DMS114 treated with DMSO at 0.1 percent for 48 hours (cell line): Measurements from ENCODE around the gene MAP1LC3A.

Source experiments
- DNase-seq: peaks from one replicate; lab custom pipeline; 2025; ENCODE audit not compliant: unreplicated experiment; lab: John Stamatoyannopoulos, UW

Gene MAP1LC3A

GRCh38 chr20:34528921-34529297, 29.6 kb upstream of the MAP1LC3A start:
- DNase-seq, result no peak

- no peak for DNase-seq
Measured at GRCh38 chr20:34529742-34530141, 28.8 kb upstream of the MAP1LC3A start.

GRCh38 chr20:34530342-34530741, 28.2 kb upstream of the MAP1LC3A start:
- no peak for DNase-seq

GRCh38 chr20:34531608-34532265, 26.8 kb upstream of the MAP1LC3A start:
- DNase-seq, result no peak

- no peak for DNase-seq
Measured at GRCh38 chr20:34532320-34532719, 26.2 kb upstream of the MAP1LC3A start.

GRCh38 chr20:34532756-34533155, 25.8 kb upstream of the MAP1LC3A start:
- DNase-seq, result no peak

GRCh38 chr20:34534391-34535165, 23.9 kb upstream of the MAP1LC3A start:
- no peak for DNase-seq

GRCh38 chr20:34535301-34535840, 23.1 kb upstream of the MAP1LC3A start:
- no peak for DNase-seq

GRCh38 chr20:34535857-34536256, 22.7 kb upstream of the MAP1LC3A start:
- DNase-seq, result no peak

- no peak for DNase-seq
Measured at GRCh38 chr20:34536798-34537394, 21.6 kb upstream of the MAP1LC3A start.

- no peak for DNase-seq
Measured at GRCh38 chr20:34537651-34538050, 20.9 kb upstream of the MAP1LC3A start.

- DNase-seq, result no peak
Measured at GRCh38 chr20:34538671-34539123, 19.8 kb upstream of the MAP1LC3A start.

- DNase-seq, result no peak
Measured at GRCh38 chr20:34539756-34540155, 18.8 kb upstream of the MAP1LC3A start.

GRCh38 chr20:34540596-34541263, 17.8 kb upstream of the MAP1LC3A start:
- DNase-seq, result no peak

- DNase-seq, result no peak
Measured at GRCh38 chr20:34541264-34541901, 17.1 kb upstream of the MAP1LC3A start.

GRCh38 chr20:34541917-34542316, 16.6 kb upstream of the MAP1LC3A start:
- DNase-seq, result no peak

GRCh38 chr20:34542439-34542838, 16.1 kb upstream of the MAP1LC3A start:
- no peak for DNase-seq

GRCh38 chr20:34543463-34544056, 15.0 kb upstream of the MAP1LC3A start:
- no peak for DNase-seq

GRCh38 chr20:34544109-34544796, 14.3 kb upstream of the MAP1LC3A start:
- DNase-seq, result no peak

- no peak for DNase-seq
Measured at GRCh38 chr20:34546751-34547181, 11.8 kb upstream of the MAP1LC3A start.
